ENCODE measurements around the gene PODXL2.

Gene PODXL2

DNA sequence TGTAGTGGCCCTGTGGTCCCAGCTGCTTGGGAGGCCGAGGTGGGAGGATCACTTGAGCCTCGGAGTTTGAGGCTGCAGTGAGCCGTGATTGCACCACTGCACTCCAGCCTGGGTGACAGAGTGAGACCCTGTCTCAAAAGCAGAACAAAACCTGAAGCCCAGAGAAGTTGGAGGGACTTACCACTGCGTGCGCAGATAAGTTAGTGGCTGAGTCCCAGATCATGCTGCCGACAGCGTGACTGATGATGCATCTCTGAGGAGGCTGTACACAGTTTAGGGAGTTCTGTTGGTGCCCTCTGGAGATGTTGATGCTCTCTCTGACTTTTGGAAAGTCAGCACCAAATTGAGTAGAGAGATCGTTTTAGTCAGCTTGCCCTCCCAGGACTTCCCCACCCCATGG is 27.9 kb downstream of the PODXL2 start:
- DNase-seq = no peak

DNA sequence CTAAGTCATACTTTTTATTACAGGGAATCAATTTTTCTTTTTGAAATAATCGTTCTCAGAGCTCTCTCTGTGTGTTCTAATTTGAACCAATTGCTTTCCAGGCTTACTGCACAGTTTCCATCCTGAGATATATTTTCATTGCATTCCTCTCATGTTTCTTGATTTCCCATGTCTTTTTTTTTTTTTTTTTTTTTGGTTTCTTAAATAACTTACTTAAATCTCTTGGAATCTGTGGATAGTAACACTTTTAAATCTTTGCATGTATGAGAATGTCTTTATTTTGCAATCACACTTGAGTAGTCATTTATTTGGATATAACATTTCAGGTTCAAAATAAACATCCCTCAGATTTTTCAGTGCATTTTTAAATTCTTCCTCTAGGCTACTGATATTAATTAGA is 29.2 kb downstream of the PODXL2 start:
- DNase-seq = no peak

DNA sequence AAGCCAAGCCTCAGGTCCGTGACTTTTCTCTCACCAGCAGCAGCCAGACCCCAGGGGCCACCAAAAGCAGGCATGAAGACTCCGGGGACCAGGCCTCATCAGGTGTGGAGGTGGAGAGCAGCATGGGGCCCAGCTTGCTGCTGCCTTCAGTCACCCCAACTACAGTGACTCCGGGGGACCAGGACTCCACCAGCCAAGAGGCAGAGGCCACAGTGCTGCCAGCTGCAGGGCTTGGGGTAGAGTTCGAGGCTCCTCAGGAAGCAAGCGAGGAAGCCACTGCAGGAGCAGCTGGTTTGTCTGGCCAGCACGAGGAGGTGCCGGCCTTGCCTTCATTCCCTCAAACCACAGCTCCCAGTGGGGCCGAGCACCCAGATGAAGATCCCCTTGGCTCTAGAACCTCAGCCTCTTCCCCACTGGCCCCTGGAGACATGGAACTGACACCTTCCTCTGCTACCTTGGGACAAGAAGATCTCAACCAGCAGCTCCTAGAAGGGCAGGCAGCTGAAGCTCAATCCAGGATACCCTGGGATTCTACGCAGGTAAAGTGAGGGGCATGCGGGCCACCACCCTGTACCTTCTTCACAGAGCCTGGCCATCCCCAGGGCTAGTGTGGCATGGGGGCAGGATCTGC is 31.8 kb downstream of the PODXL2 start:
- no peak for DNase-seq

DNA sequence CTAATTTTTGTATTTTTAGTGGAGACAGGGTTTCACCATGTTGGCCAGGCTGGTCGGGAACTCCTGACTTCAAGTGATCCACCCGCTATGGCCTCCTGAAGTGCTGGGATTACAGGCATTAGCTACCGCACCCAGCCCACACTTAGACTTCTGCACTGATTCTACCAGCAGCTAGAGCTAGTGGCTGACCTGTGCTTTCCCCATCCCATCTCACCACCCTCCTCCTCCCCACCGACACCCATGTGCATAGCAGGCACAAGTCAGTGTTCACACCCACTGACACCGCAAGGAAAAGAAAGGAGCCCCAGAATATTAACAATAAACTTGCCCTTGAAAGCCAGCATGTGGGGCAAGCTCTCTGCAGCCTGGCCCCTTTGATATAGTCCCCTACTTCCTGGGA is 32.6 kb downstream of the PODXL2 start:
- DNase-seq = no peak

DNA sequence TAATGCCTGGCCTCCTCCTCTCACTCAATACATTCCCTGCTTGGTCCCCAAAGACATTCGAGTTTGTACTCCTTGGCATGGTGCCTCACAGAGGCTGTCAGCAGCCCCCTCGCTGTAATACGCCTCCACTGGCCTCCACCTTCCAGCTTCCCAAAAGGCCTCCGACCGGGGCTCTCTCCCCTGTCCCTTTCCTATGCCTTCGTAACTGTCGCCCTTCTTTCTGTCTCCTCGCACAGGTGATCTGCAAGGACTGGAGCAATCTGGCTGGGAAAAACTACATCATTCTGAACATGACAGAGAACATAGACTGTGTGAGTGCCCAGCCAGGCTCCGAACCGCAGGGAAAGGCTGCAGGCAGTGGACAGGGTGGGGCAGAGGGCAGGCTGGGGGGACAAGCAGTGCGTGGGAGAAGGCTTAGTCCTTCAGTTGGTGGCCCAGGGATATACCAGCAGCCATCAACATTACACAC is 33.0 kb downstream of the PODXL2 start:
- DNase-seq = no peak

DNA sequence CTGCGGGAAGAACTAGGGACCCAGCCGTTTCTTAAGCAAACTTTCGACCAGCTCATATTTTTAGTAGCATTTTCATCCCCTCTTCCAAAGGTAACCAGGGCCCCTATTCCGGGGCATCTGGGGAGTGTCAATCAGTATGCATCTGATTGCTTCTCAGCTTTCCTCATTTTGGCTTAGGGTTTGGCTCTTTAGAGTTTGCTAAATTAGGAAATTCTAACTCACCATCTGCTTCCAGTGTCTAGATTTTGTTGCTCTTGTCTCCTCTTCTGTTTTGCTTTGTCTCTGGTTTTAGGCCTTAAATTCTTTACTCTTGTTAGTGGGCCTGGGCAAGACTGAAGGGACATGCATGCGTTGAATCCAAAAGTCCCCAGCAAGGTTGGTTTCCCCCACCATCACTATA is 34.2 kb downstream of the PODXL2 start:
- DNase-seq = no peak

DNA sequence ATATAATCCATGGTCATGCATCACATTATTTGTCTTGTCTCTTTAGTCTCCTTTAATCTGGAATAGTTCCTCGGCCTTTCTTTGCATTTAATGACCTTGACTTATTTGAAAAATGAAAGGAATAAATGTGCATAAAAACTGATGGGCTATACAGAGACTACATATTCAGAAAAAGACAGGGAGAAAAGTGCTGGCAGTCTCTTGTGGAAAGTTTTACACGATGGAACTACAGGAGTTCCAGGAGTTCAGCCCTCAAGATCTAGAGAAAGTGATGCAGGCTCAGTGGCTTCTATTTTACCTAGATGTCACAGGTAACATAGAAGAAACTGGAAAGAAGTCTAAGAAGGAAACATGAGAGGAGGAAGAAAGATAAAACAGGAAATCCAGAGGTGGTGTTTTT is 36.2 kb downstream of the PODXL2 start:
- no peak for DNase-seq

DNA sequence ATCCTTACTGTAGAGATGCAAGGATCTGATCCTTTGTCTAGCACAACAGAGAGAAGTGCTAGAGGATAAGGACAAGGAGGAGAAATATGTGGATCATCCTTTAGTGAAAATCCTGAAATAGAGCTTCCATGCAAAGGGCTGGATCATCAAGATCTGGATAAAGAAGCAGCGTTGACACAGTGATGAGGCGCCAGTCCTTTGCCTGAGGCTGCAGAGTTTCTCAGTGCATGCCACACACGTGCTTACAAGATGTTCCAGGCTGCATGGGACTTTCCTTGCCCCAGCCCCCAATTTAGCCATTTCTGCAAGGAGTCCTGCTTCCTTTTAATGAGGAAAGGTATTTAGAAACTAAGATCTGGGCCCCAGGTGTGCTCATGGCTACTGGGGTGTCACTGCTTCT is 36.6 kb downstream of the PODXL2 start:
- no peak for DNase-seq

DNA sequence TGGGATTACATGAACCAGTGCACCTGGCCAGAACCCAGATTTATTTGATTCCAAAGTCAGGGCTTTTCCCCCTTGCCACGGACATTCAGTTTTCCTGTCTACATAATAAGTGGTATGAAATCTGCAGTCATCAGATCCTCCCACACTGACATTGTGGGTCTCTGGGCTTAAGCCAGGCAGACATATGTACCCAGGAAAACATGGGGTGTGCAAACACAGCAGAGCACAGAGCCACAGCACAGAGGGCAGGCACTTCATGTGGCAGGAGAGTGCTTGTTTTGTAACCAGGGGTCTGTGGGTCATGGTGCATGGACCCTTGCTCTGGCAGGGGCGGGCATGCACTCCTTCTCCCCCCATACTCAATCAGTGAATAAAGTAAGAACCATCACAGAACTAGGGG is 37.7 kb downstream of the PODXL2 start:
- no peak for DNase-seq

DNA sequence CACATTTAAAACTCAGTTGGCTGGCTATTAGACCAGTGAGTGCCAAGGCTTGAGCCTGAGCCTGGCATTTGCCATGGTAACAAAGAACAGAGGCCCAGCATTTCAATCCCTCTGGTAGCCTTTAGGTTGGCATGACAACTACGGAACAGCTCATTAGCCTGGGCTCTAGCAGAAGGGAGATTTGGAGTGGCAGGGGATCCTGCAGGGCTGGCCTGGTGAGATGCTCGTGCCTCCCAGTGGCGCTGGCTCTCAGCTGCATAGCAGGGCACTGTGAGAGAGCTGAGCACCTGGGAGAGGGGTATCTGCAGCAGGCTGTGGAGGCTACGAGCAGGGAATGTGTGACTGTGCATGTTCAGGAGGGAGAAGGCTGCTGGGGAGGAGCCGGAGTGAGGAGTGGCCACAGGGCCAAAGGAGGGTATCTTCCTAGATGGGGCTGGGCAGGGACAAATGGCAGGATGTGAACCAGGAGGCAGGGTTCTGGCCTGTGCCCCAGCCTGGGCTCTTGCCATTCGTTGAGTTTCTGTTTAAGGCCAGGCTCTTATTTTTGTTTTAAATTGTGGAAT is 38.2 kb downstream of the PODXL2 start:
- DNase-seq = no peak

DNA sequence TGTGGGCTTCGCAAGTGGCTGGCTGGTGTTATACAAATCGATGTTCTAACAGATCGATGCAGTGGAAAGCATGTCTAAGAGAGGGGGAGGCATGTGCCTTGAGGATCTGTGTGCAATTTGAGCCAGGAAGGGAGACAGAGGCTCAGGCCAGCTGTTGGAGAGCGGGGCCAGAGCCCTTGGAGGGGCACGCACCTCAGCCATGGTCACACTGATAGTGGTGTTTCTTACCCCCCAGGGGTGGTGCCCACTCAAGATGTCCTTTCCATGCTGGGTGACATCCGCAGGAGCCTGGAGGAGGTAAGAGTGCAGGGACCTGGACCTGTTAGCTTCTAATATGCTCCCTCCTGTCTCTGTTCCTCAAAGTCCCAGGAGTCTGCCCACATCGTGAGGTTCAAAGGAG is 39.9 kb downstream of the PODXL2 start:
- no peak for DNase-seq

DNA sequence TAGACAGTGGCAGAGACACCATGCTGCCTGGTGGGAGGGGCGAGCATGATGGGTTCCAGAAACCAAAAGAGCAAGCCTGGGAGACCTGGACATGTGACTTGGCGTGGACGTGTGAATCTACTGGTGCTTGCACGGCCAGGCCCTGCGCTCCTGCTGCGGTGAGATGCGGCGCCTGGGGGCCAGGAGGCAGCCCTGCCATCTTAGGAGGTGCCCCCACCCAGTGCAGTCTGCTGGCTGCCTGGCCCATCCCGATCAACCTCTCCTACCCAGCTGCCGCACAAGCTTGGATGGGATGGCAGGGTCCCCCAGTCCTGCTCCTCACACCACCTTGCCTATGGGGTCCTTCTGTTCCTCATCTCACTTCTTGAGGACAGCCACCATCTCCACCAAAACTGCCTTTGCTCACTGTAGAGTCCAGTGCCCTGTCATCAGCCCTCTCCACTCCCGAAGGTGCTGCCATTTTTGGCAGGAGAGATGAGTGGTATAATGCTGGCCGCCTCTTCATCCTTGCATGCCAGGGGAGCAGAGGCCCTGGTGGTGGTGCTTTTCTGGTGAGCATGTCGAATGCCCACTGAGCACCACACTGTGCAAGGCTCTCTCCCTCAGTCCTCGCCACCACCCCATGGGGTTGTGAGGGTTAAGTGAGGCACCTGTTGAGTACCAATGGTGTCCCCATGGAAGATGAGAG is 40.7 kb downstream of the PODXL2 start:
- no peak for DNase-seq

DNA sequence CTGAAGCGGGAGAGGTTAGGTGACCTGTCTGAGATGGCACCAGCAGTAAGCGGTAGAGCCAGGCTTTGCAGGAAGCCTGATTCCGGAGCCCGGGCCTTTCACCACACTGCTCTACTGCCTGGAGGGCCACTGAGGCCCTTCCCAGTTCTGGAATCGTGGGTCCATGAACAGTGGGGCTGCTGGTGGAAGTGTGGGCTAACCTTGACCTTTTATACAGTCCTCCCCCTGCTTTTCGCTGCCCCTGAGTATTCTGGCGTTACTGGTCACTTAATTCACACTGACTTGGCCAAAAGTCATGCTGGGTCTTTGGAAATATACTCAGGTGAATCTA is 41.2 kb downstream of the PODXL2 start:
- no peak for DNase-seq

DNA sequence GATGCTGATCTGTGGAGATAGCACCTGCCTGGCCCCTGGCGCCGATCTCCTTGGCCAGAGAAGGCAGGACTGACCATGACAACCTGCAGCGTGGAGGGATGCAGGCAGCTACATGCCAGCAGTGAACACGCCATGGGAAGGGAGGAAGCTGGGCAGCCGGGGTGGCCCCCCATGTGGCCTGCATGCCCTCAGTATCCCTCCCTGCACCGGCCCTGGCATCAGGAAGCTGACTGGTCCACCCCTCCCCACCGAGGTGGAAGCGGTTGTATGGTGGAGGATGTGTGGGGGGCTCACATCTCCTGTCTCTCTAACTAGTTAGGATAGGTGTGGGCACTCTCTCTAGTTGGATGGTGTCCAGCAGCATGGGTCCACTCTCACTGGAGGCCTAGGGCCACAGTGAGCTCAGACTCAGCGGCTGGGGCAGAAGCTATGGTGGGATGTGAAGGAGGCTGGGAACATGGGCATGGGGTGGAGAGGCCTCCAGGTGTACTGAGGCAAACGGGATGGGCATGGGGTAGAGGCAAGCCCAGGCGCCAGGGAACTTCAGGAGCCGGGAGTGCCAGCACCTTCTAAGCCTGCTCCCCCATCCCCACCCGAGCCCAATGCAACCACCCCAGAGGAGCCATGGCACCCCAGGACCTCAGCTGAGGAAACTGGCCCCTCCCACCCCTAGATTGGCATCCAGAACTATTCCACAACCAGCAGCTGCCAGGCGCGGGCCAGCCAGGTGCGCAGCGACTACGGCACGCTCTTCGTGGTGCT is 42.0 kb downstream of the PODXL2 start:
- DNase-seq = no peak

DNA sequence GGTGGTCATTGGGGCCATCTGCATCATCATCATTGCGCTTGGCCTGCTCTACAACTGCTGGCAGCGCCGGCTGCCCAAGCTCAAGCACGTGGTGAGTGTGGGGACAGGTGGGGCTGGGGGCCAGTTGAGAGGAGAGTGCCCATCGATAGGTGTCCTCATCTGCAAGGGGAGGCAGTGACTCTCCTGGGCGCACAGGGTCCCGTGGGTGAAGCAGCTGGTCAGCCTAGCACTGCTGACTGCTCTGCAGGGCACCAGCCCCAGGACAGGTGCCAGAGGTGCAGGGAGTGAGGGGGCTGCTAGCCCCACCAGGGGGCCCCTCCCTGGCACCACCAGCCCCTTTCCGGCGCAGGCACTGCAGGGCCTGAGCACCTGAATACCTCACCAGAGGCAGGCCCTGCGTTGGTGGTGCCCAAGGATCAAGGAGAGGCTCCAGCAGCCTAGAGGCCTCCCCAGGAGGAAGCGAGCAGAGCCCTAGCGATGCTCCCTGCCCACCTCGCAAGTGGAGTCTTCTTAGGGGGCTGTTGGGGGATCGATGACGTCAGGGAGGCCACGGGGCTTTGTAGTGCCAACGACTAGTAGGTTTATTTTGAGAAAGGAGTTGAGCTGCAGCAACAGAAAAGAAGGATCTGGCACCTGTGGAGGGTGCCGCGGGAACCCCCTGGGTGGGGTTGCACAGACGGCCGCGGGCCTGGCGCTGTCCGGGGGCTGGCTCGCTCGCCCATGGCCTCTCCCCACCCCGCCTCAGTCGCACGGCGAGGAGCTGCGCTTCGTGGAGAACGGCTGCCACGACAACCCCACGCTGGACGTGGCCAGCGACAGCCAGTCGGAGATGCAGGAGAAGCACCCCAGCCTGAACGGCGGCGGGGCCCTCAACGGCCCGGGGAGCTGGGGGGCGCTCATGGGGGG is 42.8 kb downstream of the PODXL2 start:
- peak; percentile 22 for DNase-seq

DNA sequence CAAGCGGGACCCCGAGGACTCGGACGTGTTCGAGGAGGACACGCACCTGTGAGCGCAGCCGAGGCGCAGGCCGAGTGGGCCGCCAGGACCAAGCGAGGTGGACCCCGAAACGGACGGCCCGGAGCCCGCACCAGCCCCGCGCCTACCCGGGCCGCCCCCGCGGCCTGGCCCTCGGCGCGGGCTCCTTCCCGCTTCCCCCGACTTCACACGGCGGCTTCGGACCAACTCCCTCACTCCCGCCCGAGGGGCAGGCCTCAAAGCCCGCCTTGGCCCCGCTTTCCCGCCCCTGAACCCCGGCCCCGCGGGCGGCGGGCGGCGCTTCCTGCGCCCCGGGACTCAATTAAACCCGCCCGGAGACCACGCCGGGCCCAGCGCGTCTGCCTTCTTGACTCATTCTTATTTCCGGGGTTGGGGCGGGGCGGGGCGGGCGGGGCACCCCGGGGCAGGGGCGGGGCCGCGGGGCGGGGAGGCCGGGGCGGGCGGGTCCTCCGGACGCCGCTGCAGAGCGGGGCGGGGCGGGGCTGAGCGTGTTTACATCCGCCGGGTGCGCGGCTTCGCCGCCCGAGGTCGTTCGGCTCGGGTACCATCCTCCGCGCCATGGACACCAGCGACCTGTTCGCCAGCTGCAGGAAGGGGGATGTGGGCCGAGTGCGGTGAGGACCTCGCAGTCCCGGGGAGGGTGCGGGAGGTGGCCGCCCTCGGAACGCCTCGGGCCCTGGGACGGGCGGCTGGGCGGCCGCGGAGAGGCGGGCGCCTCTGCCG is 43.6 kb downstream of the PODXL2 start, which contains the start of gene ABTB1:
ABTB1 (plus strand) TSS at position 524 of the 762 bp plus-strand sequence; CDS start at position 598, 74 bp downstream.
- peak; percentile 78 for DNase-seq

DNA sequence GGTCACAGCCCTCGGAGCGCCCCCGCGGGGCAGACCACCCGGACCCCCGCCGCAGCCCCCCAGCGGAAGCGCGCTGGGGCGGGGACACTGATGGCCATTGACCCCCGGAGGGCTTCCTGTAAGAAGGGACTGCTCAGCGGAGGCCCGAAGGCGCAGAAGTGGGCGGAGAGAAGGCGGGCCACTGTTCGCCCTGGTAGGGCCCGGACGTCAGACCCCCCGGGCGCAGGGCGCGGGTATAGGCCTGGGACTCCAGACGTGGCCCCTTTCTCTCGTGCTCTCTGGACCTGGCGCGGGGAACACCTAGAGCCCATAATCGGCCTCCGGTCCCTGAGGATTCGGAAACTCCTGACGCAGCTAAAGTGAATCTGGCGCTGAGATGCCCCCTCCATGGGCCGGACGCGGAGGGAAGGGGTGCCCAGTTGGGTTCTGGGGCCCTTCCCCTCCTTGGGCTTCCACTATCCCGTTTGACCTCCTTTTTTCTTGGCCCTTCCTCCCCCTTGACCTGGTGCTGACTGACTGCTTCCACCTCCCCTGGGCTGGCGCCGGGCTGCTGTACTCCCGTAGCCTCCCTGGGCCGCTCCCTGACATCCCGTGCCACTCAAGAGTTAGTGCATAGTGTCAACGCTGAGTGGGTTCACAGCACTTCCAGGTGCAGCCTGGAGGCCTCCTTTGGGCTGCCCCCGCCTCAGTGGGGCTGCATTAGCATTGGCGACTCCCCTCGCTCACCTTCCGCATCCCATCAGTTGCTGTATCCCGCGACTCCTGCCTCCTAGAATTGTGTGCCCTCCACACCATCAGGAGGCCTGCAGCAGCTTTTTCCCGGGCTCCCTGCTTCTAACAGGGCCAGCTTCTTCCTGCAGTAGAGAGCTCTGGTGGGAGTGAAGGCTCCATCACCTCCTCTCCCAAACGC is 44.5 kb downstream of the PODXL2 start:
- peak; percentile 48 for DNase-seq

DNA sequence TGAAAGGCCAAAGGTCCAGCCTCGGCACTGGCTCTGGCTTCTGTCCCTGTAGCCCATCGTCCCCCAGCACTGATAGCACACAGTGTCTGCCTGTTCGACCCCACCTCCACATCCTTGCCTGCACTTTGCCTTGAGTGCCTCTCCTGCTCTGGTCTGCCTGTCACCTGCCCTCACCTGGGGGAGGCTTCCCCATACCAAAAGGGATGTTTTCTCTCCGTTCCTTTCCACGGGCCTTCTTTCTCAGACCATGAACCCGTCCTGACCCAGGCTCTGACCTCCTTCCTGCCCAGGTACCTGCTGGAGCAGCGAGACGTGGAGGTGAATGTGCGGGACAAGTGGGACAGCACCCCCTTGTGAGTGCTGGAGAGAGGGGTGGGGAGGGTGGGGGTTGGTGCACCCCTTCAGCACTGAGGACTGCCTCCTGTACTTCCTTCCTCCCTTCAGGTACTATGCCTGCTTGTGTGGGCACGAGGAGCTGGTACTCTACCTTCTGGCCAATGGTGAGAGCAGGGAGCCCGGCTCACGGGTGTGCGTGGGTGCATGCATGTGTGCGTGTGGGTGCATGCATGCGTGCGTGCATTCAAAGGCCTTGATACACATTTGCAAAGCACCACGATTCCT is 45.2 kb downstream of the PODXL2 start:
- no peak for DNase-seq

DNA sequence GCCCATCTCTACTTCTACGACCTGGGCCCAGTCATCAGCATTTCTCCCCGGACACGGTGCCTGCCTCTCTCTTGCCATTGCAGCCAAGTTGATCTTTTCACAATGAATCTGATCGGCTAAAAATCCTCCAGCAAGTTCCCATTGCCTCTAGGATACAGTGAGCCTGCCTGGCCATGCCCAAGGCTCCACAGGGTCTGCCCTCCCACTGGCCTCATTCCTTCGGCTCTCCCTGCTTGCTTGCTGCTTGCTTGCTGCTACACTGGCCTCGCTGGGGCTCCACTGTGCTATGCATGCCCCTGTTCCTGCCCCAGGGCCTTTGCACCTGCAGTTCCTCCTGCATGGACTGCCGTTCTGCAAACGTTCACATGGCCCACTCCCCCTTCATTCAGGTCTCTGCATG is 45.8 kb downstream of the PODXL2 start:
- no peak for DNase-seq

Measured in central memory CD4-positive, alpha-beta T cell (primary cell).